HuH-7.5 (cell line): ENCODE data around the gene FAM187B.

Experiments
- DNase-seq: peaks from one replicate; pipeline ENCODE4 v3.0.0; 2011; ENCODE audit warnings: low spot score

The FAM187B gene

DNA sequence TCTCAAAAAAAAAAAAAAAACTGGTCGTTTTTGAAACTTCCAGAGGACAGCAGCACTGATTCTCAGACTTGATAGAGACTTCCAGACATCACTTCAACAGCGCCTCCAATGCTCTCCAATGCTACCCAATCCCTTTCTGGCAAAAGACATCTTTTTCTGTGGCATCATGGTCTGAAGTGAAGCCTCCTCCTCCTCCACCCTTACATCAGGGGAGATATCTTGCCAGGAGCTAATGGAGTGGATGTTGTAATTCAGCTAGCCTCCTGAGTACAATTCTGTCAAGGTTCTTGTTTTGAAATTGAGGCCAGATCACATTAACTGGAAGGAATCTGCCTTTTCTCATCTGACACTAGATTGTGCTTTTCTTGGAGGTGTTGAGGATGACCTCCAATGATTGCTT is 49.8 kb downstream of the FAM187B start:
- DNase-seq = no peak

GRCh38 chr19:35177377-35178274 is 50.9 kb downstream of the FAM187B start:
- no peak for DNase-seq

GRCh38 chr19:35176181-35176570 is 52.4 kb downstream of the FAM187B start:
- no peak for DNase-seq
